Transverse colon (tissue), 4 donors: ENCODE data around the gene YBX2. TPM values are rescaled to one million over a fixed set of nuclear protein-coding genes. Genes with fewer than 3 reads are reported as not detected.
"Not testable (repeated sequence)": the region's sequence is repeated elsewhere in the genome, so short reads cannot be mapped to it uniquely, and the experiment has no call there.

Source experiments
- DNase-seq: peaks from one replicate; pipeline ENCODE4 v3.0.0-alpha.2; 2019
- H3K27ac ChIP-seq, 4 donors: fragments of 200-600 bp; sonication (generic); 2 replicates each; pipeline ENCODE4 v1.5.1; 2016 to 2018; ENCODE audit warnings: inconsistent platforms in 4 of 4
- H3K27me3 ChIP-seq: fragments of 200-600 bp; sonication (generic); 2 replicates; pipeline ENCODE4 v1.5.1; 2017; ENCODE audit warnings: inconsistent platforms
- H3K36me3 ChIP-seq, 4 donors: fragments of 200-600 bp; sonication (generic); 2 replicates each; pipeline ENCODE4 v1.5.1; 2017 to 2019; ENCODE audit warnings: inconsistent platforms in 4 of 4
- H3K4me1 ChIP-seq, 4 donors: fragments of 200-600 bp; sonication (generic); 2 replicates each; pipeline ENCODE4 v1.5.1; 2017 to 2020; ENCODE audit warnings: inconsistent platforms in 4 of 4
- H3K4me3 ChIP-seq, 4 donors: fragments of 200-600 bp; sonication (generic); 1 replicate in 1 of 4; 2 replicates in 3 of 4; pipeline versions ENCODE4 v1.5.1 to v1.6.1; 2017 to 2019; ENCODE audit warnings: inconsistent platforms in 4 of 4
- H3K9me3 ChIP-seq, 2 donors: fragments of 200-600 bp; sonication (generic); 2 replicates each; pipeline ENCODE4 v1.5.1; 2017 to 2019; ENCODE audit warnings: inconsistent platforms in 2 of 2
- EP300 ChIP-seq: sonication (generic); formaldehyde crosslinking; IDR thresholded peaks from one replicate; pipeline ENCODE4 v1.6.1; 2017; ENCODE audit warnings: antibody characterized with exemption, low read depth
- POLR2A ChIP-seq: fragments of 450-650 bp; IDR thresholded peaks from one replicate; pipeline ENCODE4 v1.6.1; 2016; ENCODE audit warnings: antibody characterized with exemption, mild to moderate bottlenecking, moderate library complexity
- POLR2AphosphoS5 ChIP-seq, 3 donors: sonication (generic); formaldehyde crosslinking; IDR thresholded peaks; one replicate each; pipeline ENCODE4 v1.6.1; 2016; ENCODE audit warnings: antibody characterized with exemption in 3 of 3
- WGBS, 2 donors: methylation state at CpG; one replicate each; pipeline ENCODE4 v1.1.5; 2018; ENCODE audit warnings: low coverage in 1 of 2; 5-methylcytosine and 5-hydroxymethylcytosine counted together
- in situ Hi-C, 4 donors: fragments of 200-750 bp; cut with MboI; loops; one replicate each; pipeline versions ENCODE4 v1.15.0 to v1.15.1; 2017; ENCODE audit warnings: low sequenced_read_pairs in 3 of 4, low pct_ligation_motif_present in 1 of 4, low pct_unique_long_range_greater_than_20kb in 1 of 4
- intact Hi-C: fragments of 100-400 bp; cut with DNase I; formaldehyde crosslinking; loops from one replicate; pipeline ENCODE4 v1.15.1; 2023; ENCODE audit warnings: low total_unique reads
- total RNA-seq, 4 donors: library from RNA; depleted of rRNA; stranded (reverse); fragments of >200 nt; gene quantifications; one replicate each; pipeline ENCODE4 v1.1.0, GENCODE V29; 2016
- TF ChIP-seq, protein P1 (sequence below), 5 experiments: fragments of 200-600 bp in 3 of 5; fragments of 450-650 bp in 2 of 5; sonication (generic) in 3 of 5; IDR thresholded peaks; 1 replicate in 2 of 5; 2 replicates in 3 of 5; pipeline ENCODE4 v1.5.1; 2016 to 2017; ENCODE audit warnings: antibody characterized with exemption in 5 of 5, inconsistent platforms in 3 of 5, mild to moderate bottlenecking in 2 of 5, moderate library complexity in 1 of 5

Gene YBX2
- total RNA-seq, 4 donors from 2014 or later, result 23.1 to 151 (median 43.4) TPM

GRCh38 chr17:7249830-7250229 is 44.6 kb downstream of the YBX2 start:
- no peak for DNase-seq
- Histone ChIP-seq H3K36me3 (peaks cover 0 to 20% (median 8%) of the 10 kb centered on the region in 4 donors), H3K4me3 (peak overlapping the region in 3 of 4 donors; percentile 96 to 100 (median 98)), H3K27me3 (no peaks in the 10 kb centered on the region), H3K27ac (peak overlapping the region; percentile 95 to 100 (median 98)), H3K9me3 (no peaks in the 10 kb centered on the region), H3K4me1 (peaks cover 14 to 42% (median 34%) of the 10 kb centered on the region in 4 donors)
- in situ Hi-C loops (loop anchor here in 1 of 4 donors (25.0 kb wide), 1 partner anchor 887 kb away; no protein-coding TSS in a partner anchor), intact Hi-C loops (no loop called here)
- WGBS, 2 donors, result 71% methylated on average over 7 of the region's 7 CpGs; no CpG with 5 or more reads in 1 of the 2 donors
- TF ChIP-seq POLR2AphosphoS5 (IDR thresholded peaks at IDR 0.05) (no peak), POLR2A (no peak), EP300 (no peak)
- TF ChIP-seq, protein P1, sequence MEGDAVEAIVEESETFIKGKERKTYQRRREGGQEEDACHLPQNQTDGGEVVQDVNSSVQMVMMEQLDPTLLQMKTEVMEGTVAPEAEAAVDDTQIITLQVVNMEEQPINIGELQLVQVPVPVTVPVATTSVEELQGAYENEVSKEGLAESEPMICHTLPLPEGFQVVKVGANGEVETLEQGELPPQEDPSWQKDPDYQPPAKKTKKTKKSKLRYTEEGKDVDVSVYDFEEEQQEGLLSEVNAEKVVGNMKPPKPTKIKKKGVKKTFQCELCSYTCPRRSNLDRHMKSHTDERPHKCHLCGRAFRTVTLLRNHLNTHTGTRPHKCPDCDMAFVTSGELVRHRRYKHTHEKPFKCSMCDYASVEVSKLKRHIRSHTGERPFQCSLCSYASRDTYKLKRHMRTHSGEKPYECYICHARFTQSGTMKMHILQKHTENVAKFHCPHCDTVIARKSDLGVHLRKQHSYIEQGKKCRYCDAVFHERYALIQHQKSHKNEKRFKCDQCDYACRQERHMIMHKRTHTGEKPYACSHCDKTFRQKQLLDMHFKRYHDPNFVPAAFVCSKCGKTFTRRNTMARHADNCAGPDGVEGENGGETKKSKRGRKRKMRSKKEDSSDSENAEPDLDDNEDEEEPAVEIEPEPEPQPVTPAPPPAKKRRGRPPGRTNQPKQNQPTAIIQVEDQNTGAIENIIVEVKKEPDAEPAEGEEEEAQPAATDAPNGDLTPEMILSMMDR (IDR thresholded peaks at IDR 0.05), result no peak

DNA sequence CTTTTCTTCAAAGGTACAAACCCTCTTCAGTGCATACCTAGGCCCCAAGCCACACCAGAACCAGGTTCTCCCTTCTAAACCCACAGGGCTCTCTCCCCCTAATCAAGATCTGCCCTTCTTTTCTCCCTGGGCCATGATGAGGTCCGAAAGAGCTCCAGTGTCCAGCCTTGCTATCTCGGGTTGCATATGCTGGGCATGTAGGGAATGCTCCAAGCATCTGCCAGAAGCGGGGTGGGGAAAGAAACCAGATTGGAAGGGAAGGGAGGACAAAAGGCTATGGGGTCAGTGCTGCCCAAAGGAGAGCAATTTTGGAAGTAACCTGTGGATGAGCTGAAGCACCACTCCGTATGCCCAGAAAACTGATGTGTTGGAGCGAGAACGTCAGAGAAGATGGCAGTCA is 45.2 kb downstream of the YBX2 start:
- TF ChIP-seq EP300, result no peak
- no peak for TF ChIP-seq POLR2A
- TF ChIP-seq POLR2AphosphoS5 (IDR thresholded peaks at IDR 0.05), result no peak
- TF ChIP-seq, protein P1 (IDR thresholded peaks at IDR 0.05), result no peak
- in situ Hi-C loops (loop anchor here in 1 of 4 donors (25.0 kb wide), 1 partner anchor 888 kb away; no protein-coding TSS in a partner anchor), intact Hi-C loops (no loop called here)
- no peak overlapping the region for H3K4me3 ChIP-seq
- no peaks in the 10 kb centered on the region for H3K9me3 ChIP-seq
- no peaks in the 10 kb centered on the region for H3K27me3 ChIP-seq
- WGBS, 2 donors, result 60 to 92% methylated on average over 1 to 6 of the region's 6 CpGs
- H3K27ac ChIP-seq, result peak overlapping the region in 2 of 4 donors; percentile 97 to 100
- peaks cover 0 to 23% (median 12%) of the 10 kb centered on the region in 4 donors for H3K36me3 ChIP-seq
- peaks cover 14 to 37% (median 34%) of the 10 kb centered on the region in 4 donors for H3K4me1 ChIP-seq
- DNase-seq, result no peak

GRCh38 chr17:7248796-7249195 is 45.6 kb downstream of the YBX2 start:
- 79% methylated on average over 4 of the region's 4 CpGs; no CpG with 5 or more reads in 1 of the 2 donors for WGBS, 2 donors
- in situ Hi-C loops, result loop anchor here in 1 of 4 donors (25.0 kb wide), 1 partner anchor 889 kb away; no protein-coding TSS in a partner anchor
- Histone ChIP-seq H3K4me3 (no peak overlapping the region), H3K36me3 (peaks cover 0 to 27% (median 13%) of the 10 kb centered on the region in 4 donors), H3K27ac (no peak overlapping the region), H3K4me1 (peaks cover 14 to 37% (median 35%) of the 10 kb centered on the region in 4 donors), H3K9me3 (no peaks in the 10 kb centered on the region), H3K27me3 (no peaks in the 10 kb centered on the region)
- TF ChIP-seq EP300 (no peak), POLR2A (no peak), POLR2AphosphoS5 (IDR thresholded peaks at IDR 0.05) (no peak)
- TF ChIP-seq, protein P1 (IDR thresholded peaks at IDR 0.05), result no peak
- intact Hi-C loops, result no loop called here
- no peak for DNase-seq

- no peak overlapping the region for H3K27ac ChIP-seq
- DNase-seq, result no peak
- peaks cover 0 to 27% (median 13%) of the 10 kb centered on the region in 4 donors for H3K36me3 ChIP-seq
- TF ChIP-seq EP300 (no peak), POLR2A (no peak), POLR2AphosphoS5 (IDR thresholded peaks at IDR 0.05) (no peak)
- TF ChIP-seq, protein P1 (IDR thresholded peaks at IDR 0.05), result no peak
- no peaks in the 10 kb centered on the region for H3K27me3 ChIP-seq
- intact Hi-C loops (no loop called here), in situ Hi-C loops (loop anchor here in 1 of 4 donors (25.0 kb wide), 1 partner anchor 891 kb away; no protein-coding TSS in a partner anchor)
- no peak overlapping the region for H3K4me3 ChIP-seq
- H3K9me3 ChIP-seq, result no peaks in the 10 kb centered on the region
- peaks cover 14 to 35% (median 31%) of the 10 kb centered on the region in 4 donors for H3K4me1 ChIP-seq
- 82 to 92% methylated on average over 2 to 5 of the region's 5 CpGs for WGBS, 2 donors
These were observed 47.7 kb downstream of the YBX2 start for GRCh38 chr17:7246779-7247178.

GRCh38 chr17:7243838-7244237 is 50.6 kb downstream of the YBX2 start:
- Histone ChIP-seq H3K4me3 (peak overlapping the region in 1 of 4 donors; percentile 95), H3K27ac (peak overlapping the region; percentile 91 to 99 (median 98)), H3K4me1 (peaks cover 18 to 34% (median 29%) of the 10 kb centered on the region in 4 donors), H3K36me3 (peaks cover 0 to 35% (median 17%) of the 10 kb centered on the region in 4 donors)
- not testable (repeated sequence) for DNase-seq, H3K9me3 ChIP-seq, H3K27me3 ChIP-seq
- in situ Hi-C loops (loop anchor here in 1 of 4 donors (25.0 kb wide), 1 partner anchor 893 kb away; no protein-coding TSS in a partner anchor), intact Hi-C loops (loop anchor here (5.0 kb wide), 1 partner anchor 598 kb away; no protein-coding TSS in a partner anchor)
- 80% methylated on average over 10 of the region's 10 CpGs; no CpG with 5 or more reads in 1 of the 2 donors for WGBS, 2 donors
